ENCODE results near the gene TRMT112. TPM values are rescaled to one million over a fixed set of nuclear protein-coding genes. Genes with fewer than 3 reads are reported as not detected.

The TRMT112 gene
- total RNA-seq, 2 experiments from 2014 or later: 205 to 322 TPM

GRCh38 chr11:64303109-64304031, 14.0 kb downstream of the TRMT112 start:
- Histone ChIP-seq H3K79me2 (ENCODE audit: insufficient read depth, low read depth, low read length) (peaks cover 21% of the 10 kb centered on the region), H3K4me3 (ENCODE audit: low read depth, low read length, poor library complexity, severe bottlenecking) (peak overlapping the region; percentile 81), H3K4me2 (ENCODE audit: low read length) (peak overlapping the region; percentile 95), H3K36me3 (ENCODE audit: insufficient read depth, low read length) (peaks cover 18% of the 10 kb centered on the region), H2AFZ (ENCODE audit: low read length) (no peak overlapping the region), H3K9me3 (ENCODE audit: low read length) (no peaks in the 10 kb centered on the region), H3K9me2 (ENCODE audit: insufficient read depth, low read length) (no peaks in the 10 kb centered on the region), H4K20me1 (ENCODE audit: insufficient read depth, low read length) (no peaks in the 10 kb centered on the region), H3K4me1 (ENCODE audit: insufficient read depth, low read length, poor library complexity, severe bottlenecking) (peaks cover 32% of the 10 kb centered on the region), H3K27ac (ENCODE audit: low read depth, low read length, poor library complexity, severe bottlenecking) (peak overlapping the region; percentile 96)
- intact Hi-C loops (cut with micrococcal nuclease; ENCODE audit: unreplicated experiment): loop anchor here (1.0 to 10.0 kb wide), 6 partner anchors 18 to 329 kb away; partner anchors contain the start of genes COX8A, FKBP2, GPR137 and STIP1
- DNase-seq (ENCODE audit: low spot score): no peak
- BruUV-seq (replicated peaks): no TSS peak
- CTCF ChIA-PET (ENCODE audit: unreplicated experiment): interaction anchor here (0.5 to 1.9 kb wide), 6 partner anchors 14 to 98 kb away, joined by 3 to 14 read pairs (median 4); partner anchors contain the start of genes FERMT3, FKBP2, PRDX5 and TRMT112
- TF ChIP-seq CTCF (conservative IDR thresholded peaks at IDR 0.05; ENCODE audit: low read length) (no peak), EZH2phosphoT487 (IDR thresholded peaks at IDR 0.05; ENCODE audit: borderline replicate concordance, low read depth, low read length) (no peak)
- POLR2A ChIA-PET: interaction anchor here (1.0 to 2.5 kb wide), 3 partner anchors 15 to 98 kb away, joined by 3 to 11 read pairs (median 3); partner anchors contain the start of genes PRDX5 and TRMT112

DNA sequence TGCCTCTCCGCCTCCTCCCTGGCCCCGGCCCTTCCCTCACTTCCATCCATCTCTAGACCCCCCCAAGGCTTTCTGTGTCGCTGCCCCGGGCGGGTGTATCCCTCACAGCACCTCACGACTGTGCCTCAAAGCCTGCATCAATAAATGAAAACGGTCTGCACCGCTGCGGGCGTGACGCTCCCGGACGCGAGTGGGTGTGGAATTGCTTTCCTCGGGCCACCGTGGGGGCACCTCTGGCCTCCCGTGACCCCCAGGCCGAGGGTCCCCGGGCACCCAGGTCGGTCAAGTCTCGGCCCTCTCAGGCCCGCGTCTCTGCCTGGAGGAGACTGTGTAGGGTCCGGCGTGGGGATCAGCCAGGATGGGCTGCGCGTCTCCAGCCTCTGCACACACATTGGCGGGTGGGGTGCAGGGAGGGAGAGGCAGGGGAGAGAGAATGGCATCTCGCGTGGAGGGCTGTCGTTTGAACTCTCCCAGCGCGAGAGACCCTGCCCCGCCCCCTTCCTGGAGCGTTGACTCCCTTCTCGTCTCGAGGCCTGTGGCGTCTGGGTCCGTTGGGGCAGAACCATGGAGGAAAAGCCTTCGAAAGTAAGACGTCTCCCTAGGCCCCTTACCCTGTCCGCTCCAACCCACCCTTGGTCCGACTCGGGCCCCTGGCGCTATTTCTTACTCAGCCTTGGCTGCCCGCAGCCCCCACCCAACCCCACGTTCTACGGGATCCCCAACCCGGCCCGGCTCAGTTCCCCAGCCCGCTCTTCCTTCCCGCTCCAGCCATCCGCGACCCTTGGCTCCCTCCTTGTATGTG, 17.3 kb downstream of the TRMT112 start, which contains the start of gene CATSPERZ:
CATSPERZ (plus strand) TSS at position 512 of the 802 bp plus-strand sequence; CDS start at position 565, 53 bp downstream.
- Histone ChIP-seq H3K4me3 (ENCODE audit: low read depth, low read length, poor library complexity, severe bottlenecking) (peak within 1 kb of the TSS; percentile 46), H3K4me1 (ENCODE audit: insufficient read depth, low read length, poor library complexity, severe bottlenecking) (peaks cover 20% of the 10 kb centered on the region), H3K4me2 (ENCODE audit: low read length) (peak within 1 kb of the TSS; percentile 73), H4K20me1 (ENCODE audit: insufficient read depth, low read length) (no peaks in the 10 kb centered on the region), H3K27ac (ENCODE audit: low read depth, low read length, poor library complexity, severe bottlenecking) (no peak within 1 kb of the TSS), H3K9me3 (ENCODE audit: low read length) (no peaks in the 10 kb centered on the region), H3K79me2 (ENCODE audit: insufficient read depth, low read depth, low read length) (no peaks in the 10 kb centered on the region), H3K9me2 (ENCODE audit: insufficient read depth, low read length) (no peaks in the 10 kb centered on the region), H2AFZ (ENCODE audit: low read length) (peak within 1 kb of the TSS; percentile 37; the same call in 1 of the 2 replicates), H3K36me3 (ENCODE audit: insufficient read depth, low read length) (no peaks in the 10 kb centered on the region)
- ChIA-PET POLR2A (no interaction called here), CTCF (ENCODE audit: unreplicated experiment) (interaction anchor here (1.5 to 2.0 kb wide), 2 partner anchors 28 to 94 kb away, joined by 6 to 7 read pairs; partner anchors contain the start of gene FERMT3)
- no peak for TF ChIP-seq CTCF (conservative IDR thresholded peaks at IDR 0.05; ENCODE audit: low read length)
- TF ChIP-seq EZH2phosphoT487 (IDR thresholded peaks at IDR 0.05; ENCODE audit: borderline replicate concordance, low read depth, low read length): peak; percentile 65; the same call in 1 of the 2 replicates
- intact Hi-C loops (cut with micrococcal nuclease; ENCODE audit: unreplicated experiment): loop anchor here (5.0 to 10.0 kb wide), 2 partner anchors 113 to 325 kb away; partner anchors contain the start of genes COX8A and STIP1
- no TSS peak for BruUV-seq (replicated peaks)
- DNase-seq (ENCODE audit: low spot score): no peak

Data from OCI-LY7 (cell line).